Activated CD8-positive, alpha-beta memory T cell treated with anti-CD3 and anti-CD28 coated beads, Interleukin-2, amount 50 U/mL, for 24 hours (primary cell): ENCODE measurements around the gene TOX4.
"Not testable (repeated sequence)": the region's sequence is repeated elsewhere in the genome, so short reads cannot be mapped to it uniquely, and the experiment has no call there.

Experiments used
- DNase-seq: peaks from one replicate; pipeline ENCODE4 v3.0.0-alpha.2; 2020; ENCODE audit errors: extremely low read depth

TOX4 gene

GRCh38 chr14:21476925-21477681 is at the start of gene TOX4, which contains the start of gene RAB2B:
Gene TOX4, plus strand, starts transcription at chr14:21477195. Its CDS starts 84 bp downstream, at chr14:21477279.
Gene RAB2B, minus strand, starts transcription at chr14:21476959. Its CDS starts 87 bp downstream, at chr14:21476872.
- DNase-seq: peak; percentile 88

- DNase-seq: no peak
Measured at GRCh38 chr14:21428930-21429329, 48.1 kb upstream of the TOX4 start.

- no peak for DNase-seq
Measured at GRCh38 chr14:21431126-21431525, 45.9 kb upstream of the TOX4 start.

GRCh38 chr14:21436567-21437062 is 40.4 kb upstream of the TOX4 start:
- no peak for DNase-seq

- DNase-seq: peak; percentile 98
Measured at GRCh38 chr14:21437063-21437901, 39.7 kb upstream of the TOX4 start.

GRCh38 chr14:21440859-21441258 is 36.1 kb upstream of the TOX4 start:
- no peak for DNase-seq

- not testable (repeated sequence) for DNase-seq
Measured at GRCh38 chr14:21442657-21443056, 34.3 kb upstream of the TOX4 start.

GRCh38 chr14:21449899-21450216 is 27.1 kb upstream of the TOX4 start:
- no peak for DNase-seq

- no peak for DNase-seq
Measured at GRCh38 chr14:21454843-21455544, 22.0 kb upstream of the TOX4 start.

GRCh38 chr14:21455592-21455911 is 21.4 kb upstream of the TOX4 start:
- no peak for DNase-seq

GRCh38 chr14:21455912-21456667 is 20.9 kb upstream of the TOX4 start, which contains the start of gene CHD8:
Gene CHD8, minus strand, starts transcription at chr14:21456123. Its CDS starts 24,480 bp downstream, at chr14:21431643.
- DNase-seq: peak; percentile 98

- DNase-seq: no peak
Measured at GRCh38 chr14:21467616-21468015, 9.4 kb upstream of the TOX4 start.

GRCh38 chr14:21475767-21476522 is 1.1 kb upstream of the TOX4 start:
- no peak for DNase-seq

- no peak for DNase-seq
Measured at GRCh38 chr14:21476523-21476924, 471 bp upstream of the TOX4 start.

- no peak for DNase-seq
Measured at GRCh38 chr14:21486640-21487087, 9.7 kb downstream of the TOX4 start.

GRCh38 chr14:21494902-21495762 is 18.1 kb downstream of the TOX4 start:
- DNase-seq: no peak

- no peak for DNase-seq
Measured at GRCh38 chr14:21496453-21496852, 19.5 kb downstream of the TOX4 start.

- DNase-seq: no peak
Measured at GRCh38 chr14:21498540-21499526, 21.8 kb downstream of the TOX4 start.
